ENCODE data around the gene SEC23A.
"Not testable (repeated sequence)": the region's sequence is repeated elsewhere in the genome, so short reads cannot be mapped to it uniquely, and the experiment has no call there.

Gene SEC23A

GRCh38 chr14:39090548-39091111 lies 12.4 kb downstream of the SEC23A start:
- no peak for DNase-seq

- no peak for DNase-seq
Measured at GRCh38 chr14:39087493-39087892, 15.5 kb downstream of the SEC23A start.

DNA sequence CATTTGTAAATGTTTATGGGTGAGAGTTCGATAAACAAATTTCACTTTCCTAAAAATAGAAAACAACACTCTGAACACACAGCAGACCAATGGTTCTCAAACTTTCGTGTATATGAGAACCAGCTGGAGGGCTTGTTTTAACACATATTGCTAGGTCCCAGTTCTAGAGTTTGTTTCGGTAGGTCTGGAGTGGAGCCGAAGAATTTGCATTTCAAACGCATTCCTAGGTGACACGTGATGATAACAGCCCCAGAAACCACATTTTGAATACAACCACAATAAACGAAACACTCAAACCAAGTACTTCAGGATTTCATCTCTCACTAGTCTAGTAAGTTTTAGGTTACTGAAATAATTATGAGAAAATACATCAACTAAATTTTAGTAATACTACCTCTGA lies 17.1 kb downstream of the SEC23A start:
- no peak for DNase-seq

DNA sequence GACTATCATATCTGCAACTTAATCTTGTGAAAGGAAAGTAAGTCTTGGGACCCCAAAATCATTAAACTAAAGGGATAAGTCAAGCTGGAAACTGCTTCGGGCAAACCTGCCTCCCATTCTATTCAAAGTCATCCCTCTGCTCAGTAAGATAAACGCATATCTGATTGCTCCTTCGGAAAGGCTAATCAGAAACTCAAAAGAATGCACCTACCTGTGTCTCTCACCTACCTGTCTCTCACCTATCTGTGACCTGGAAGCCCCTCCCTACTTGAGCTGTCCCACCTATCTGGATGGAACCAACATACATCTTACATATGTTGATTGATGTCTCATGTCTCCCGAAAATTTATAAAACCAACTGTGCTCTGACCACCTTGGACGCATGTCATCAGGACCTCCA lies 19.9 kb downstream of the SEC23A start:
- DNase-seq, result no peak

- no peak for DNase-seq
Measured at GRCh38 chr14:39080886-39081285, 22.1 kb downstream of the SEC23A start.

- DNase-seq, result no peak
Measured at GRCh38 chr14:39071096-39071495, 31.9 kb downstream of the SEC23A start.

- no peak for DNase-seq
Measured at GRCh38 chr14:39069923-39070322, 33.1 kb downstream of the SEC23A start.

DNA sequence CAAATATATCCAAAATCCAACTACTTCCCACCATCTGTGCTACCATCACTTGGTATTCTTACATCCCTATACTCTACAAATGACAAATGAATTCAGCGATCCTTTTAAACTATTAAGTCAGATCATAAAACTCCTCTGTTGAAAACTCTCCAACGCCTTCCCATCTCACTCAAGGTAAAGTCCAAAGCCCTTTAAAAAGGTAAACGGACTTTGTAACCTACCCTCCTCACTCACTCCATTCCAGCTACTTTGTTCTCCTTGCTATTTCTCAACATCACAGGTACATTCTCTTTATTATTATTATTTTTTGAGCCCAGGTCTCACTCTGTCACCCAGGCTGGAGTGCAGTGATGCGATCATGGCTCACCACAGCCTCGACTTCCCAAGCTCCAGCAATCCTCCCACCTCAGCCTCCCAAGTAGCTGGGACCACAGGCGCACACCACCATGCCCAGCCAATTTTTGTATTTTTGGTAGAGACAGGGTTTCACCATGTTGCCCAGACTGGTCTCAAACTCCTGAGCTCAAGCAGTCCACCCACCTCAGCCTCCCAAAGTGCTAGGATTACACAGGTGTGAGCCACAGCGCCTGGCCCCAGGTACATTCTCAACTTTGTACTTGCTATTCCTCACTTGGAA lies 33.7 kb downstream of the SEC23A start:
- not testable (repeated sequence) for DNase-seq

- DNase-seq, result peak; percentile 48 to 51
Measured at GRCh38 chr14:39060818-39061437, 42.1 kb downstream of the SEC23A start.

DNA sequence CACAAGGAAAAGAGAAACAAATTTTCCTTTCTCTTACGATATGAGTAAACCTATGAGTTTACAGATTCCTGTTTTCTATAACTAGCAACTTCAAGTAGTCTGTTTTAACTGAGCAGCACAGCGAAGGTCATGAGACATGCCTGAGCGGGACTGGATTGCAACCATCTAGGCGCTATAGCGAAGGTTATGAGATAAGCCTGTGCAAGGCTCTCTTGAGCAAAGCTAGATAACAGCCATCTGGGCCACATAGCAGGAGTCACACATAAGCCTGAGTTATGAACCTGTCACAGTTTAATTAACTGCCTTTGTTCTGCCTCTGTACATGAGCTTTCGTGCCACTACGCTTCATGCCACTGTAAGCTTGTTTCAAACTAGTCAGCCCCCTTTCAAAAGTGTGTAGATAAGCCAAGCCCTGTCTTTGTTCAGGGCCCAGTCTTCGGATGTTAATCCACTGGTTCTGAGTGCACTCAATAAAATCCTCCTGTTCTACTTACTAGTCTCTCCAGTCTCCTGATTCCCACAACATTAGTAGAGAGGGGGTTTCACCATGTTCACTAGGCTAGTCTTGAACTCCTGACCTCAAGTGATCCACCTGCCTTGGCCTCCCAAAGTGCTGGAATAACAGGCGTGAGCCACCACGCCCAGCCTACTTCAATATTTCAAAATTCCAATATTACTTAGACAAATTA lies 47.1 kb downstream of the SEC23A start:
- DNase-seq, result no peak

GRCh38 chr14:39052869-39053454 lies 50.1 kb downstream of the SEC23A start:
- DNase-seq, result not testable (repeated sequence)

DNA sequence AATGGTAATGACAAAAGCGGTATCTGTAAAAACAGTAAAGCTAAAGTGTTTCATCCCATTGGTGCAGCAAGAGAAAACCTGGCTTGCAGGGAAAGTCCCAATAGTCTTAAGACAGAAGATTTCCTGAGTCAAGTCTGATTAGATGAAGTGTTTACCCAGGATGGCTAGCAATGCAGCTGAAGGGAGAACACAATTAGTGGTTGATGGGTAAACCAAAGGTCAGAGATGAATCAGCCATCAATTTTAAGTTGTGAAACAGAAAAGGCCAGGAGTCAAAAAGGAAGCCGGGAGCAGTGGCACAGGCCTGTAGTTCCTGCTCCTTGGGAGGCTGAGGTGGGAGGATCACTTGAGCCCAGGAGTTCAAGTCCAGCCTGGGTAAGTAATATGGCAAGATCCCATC lies 52.6 kb downstream of the SEC23A start:
- DNase-seq, result no peak

DNA sequence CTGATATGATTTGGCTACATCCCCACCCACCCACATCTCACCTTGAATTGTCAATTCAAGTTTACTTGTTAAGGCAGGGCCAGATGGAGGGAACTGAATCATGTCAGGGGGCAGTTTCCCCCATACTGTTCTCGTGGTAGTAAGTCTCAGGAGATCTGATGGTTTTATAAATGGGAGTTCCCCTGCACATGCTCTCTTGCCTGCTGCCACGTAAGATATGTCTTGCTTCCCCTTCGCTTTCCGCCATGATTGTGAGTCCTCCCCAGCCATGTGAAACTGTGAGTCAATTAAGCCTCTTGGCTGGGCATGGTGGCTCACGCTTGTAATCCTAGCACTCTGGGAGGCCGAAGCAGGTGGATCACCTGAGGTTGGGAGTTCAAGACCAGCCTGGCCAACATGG lies 57.1 kb downstream of the SEC23A start:
- not testable (repeated sequence) for DNase-seq

DNA sequence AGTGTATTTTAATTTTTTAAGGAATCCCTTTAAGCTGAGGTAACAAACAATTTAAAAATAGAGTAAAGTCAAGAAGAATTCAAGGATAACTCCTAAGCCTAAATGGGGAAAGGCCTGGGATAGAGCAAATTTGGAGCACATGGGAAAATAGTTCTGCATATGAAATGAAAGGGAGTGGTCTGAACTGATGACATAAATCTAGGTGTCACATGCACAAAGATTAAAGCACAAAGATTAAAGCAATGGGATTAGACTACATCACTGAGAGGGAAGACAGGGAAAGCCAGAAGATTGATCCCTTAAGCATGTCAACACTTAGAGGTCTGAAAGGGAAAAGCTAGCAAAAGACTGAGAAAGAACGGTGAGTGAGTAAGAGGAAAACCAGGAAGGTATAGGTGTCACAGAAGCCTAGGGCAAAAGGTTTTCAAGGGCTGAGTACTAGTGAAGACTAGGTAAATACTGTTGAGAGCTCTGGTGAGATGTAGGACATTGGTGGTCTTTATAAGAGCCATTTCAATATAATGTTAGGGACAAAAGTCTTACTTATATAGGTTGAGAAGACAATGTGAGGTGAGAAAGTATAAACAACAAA lies 59.6 kb downstream of the SEC23A start:
- no peak for DNase-seq

DNA sequence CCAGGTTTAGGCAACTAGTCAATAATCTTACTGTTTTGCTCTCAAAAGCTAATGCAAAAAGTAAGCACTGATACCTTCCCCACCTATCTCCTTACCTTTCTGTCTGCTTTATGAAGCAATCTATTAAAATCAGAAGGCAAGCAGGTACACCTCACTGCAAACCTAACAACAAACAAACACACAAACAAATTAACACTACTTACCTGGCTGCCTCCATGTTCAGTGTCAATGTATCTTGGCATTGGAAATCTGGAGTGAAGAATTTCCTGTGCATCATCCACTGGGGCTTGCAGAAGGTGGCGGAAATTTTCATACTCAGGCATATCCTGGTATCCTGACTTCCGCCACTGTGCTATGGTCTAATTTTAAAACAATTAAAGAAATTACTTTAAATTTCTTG lies 62.5 kb downstream of the SEC23A start:
- no peak for DNase-seq

DNA sequence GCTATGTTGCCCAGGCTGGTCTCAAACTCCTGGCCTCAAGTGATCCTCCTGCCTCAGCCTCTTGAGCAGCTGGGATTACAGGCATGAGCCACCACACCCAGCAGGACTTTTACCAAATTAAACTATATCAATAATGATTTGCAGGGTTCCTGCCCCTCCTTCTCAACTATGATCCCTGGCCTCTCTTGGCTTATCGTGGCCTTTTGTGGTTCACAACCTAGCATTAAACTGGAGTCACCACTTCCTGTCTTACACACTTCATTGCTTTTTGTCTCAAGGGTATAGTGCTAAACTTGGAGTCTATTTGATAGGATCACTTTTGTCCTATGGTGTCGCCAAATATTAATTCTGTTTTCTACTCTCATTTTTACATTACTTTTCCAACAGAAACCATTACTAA lies 64.5 kb downstream of the SEC23A start:
- DNase-seq, result peak in 1 of 2 experiments; percentile 4

DNA sequence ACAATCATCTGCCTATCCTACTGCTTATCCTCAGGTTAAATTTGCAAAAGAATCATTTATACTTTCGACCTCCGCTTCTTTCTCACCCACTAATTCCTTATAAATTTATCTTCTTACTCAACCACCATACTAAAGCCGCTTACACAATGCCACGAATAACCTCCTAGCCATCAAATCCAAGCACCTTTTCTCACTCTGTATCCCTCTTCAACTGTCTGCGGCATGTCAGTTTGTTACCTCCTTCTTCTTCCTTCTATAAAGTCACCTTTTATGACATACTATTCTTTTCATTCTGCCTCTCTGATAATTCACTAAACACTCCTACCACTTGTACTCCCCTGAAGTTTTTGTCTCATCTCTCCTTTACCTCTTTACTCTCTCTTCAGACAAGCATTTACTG lies 66.3 kb downstream of the SEC23A start:
- DNase-seq, result no peak

DNA sequence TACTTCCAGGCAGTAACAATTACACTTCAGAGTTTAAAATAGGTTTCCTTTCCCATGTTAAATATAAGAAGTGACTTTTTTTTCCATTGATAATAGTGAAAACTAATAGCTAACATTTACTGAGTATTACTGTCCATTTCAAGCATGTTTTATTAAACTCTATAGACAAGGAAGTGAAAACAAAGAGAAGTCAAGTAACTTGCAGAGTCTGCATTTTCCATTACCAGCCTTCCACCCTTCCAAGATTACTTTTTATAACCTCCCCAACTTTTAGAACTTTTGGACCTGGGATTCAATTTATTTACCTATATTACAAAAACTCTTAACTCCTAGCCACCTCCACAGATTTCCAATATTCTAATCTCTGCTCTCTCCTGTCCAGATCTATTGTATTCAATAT lies 67.7 kb downstream of the SEC23A start:
- DNase-seq, result no peak

DNA sequence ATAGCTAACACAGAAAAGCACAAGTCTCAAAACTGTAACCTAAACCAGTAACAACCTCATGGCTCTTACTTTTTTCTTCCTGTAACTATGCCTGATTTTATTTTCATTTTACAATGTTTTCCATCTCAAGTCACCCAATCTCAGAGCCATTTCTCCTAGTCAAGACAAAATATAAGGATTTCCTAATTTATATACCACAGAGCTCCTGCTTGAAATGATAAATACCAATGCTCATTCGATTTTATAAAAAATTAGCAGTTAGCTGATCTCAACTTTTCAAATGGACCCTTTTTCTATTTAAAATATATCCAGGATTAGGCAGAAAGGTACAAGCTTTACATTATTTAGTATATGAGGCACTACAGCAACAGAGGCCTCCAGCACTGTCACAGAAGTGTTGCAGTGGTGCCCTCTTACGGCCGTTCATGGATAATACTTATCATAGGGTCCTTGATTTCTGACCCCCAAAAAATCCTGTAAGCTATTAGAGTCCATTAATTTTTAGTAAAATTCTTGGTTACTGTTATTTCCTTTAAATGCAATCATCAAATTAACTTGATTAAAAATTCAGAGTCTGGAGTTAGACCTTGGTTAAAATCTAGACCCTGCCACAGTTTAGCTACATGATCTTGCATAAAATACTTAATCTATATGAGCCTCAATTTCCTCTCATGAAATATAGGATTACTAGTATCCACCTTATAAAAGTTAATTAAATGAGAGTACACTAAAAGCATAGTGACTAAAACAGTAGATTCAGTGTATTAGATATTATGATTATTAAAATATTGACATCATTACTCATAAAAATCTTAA lies 68.3 kb downstream of the SEC23A start:
- peak; percentile 19 to 32 for DNase-seq

GRCh38 chr14:39033371-39033770 lies 69.7 kb downstream of the SEC23A start:
- no peak for DNase-seq

DNA sequence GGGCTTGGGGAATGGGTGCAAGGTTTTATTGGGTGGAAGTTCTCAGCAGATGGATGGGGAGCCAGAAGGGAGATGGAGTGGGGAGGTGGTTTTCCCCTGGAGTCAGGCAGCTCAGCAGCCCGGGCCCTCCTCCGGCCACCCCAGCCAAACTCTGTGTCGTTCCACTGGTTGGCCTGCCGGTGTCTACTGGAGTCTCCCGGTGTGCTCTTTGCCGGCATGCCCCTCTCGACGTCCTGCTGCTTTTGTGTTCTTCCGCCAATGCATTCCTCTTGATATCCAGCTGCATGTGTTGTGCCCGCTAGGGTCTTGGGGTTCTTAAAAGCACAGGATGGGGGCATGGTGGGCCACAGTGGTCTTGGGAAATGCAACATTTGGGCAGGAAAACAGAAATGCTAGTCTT lies 72.8 kb downstream of the SEC23A start:
- DNase-seq, result no peak

DNA sequence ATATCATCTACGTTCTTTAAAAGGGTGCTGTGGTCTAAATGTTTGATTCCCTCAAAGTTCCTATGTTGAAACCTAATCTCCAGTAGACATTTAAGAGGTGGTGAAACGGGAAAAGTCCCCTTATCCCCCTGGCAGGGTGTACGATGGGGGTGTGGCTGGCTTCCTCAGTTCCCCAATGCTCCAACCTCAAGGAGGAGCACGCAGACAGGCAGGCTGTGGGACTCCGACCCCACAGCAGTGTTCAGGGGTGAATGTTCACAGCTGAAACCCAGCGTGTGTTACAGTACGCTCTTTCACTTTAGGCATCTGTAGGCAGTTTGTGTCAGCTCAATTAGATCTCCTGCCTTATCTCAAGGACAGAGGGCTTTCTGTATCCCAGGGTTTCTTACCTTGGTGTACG lies 73.2 kb downstream of the SEC23A start:
- no peak for DNase-seq

Data from Kasumi-1 (cell line).